ENCODE measurements around the gene KAT8. TPM values are rescaled to one million over a fixed set of nuclear protein-coding genes. Genes with fewer than 3 reads are reported as not detected.
A peak's percentile ranks its signal among the peaks of the same experiment; 100 is the strongest.

The KAT8 gene
- total and polyA plus RNA-seq, 9 of the 15 experiments (the other 6 are each of a cell fraction or from before 2014, with no cell fraction given) = 10.0 to 98.5 (median 76.4) TPM

DNA sequence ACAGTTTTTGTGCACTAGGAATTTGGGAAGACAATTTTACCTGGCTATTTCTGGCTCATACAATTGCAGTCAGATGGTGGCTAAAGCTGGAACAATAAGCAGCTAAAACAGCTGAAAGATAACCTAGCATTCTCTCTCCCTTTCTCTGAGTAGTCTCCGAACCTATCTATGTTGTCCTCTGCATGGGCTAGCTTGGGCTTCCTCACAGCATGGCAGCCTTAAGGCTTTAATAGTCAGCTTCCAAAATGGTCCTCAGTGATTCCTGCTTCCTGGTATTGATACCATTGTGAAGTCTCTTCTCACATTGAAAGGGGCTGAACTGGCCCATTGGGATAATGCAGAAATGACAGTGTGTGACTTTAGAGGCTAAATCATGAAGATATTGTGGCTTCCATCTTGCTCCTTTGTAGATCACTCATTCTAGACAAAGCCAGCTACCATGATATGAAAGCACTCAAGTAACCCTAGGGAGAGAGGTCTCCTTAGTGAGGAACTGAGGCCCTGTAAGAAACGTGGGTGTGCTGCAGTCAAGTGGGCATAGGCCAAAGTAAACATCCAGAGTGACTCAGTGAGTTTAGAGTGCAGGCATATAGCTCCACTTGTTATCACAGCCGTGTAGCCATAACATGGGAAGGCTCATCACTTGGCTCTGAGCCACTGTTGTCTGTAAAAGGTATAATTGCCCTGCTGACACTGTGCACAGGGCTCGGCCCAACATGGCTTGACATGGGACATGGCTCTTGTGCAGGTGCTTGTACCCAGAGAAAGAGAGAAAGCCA is 17.4 kb upstream of the KAT8 start (continued):
- TF ChIP-seq SLC30A9 (CRISPR knock-in tag; IDR thresholded peaks at IDR 0.05) (no peak), NFYB (IDR thresholded peaks at IDR 0.05; ENCODE audit: extremely low read depth, insufficient read length) (no peak), EP400 (IDR thresholded peaks at IDR 0.05) (peak; percentile 14; the same call in 1 of the 2 replicates), SP1 (CRISPR knock-in tag; IDR thresholded peaks at IDR 0.05) (no peak), FOXA3 (CRISPR knock-in tag; conservative IDR thresholded peaks at IDR 0.05 in 1 of 2, IDR thresholded peaks at IDR 0.05 in 1 of 2) (peak; percentile 71 to 93), ZNF699 (CRISPR knock-in tag; IDR thresholded peaks at IDR 0.05; ENCODE audit: insufficient replicate concordance) (no peak), PCBP1 (IDR thresholded peaks at IDR 0.05; ENCODE audit: low read depth, low read length, poor library complexity, severe bottlenecking) (no peak), EGR1 (conservative IDR thresholded peaks at IDR 0.05) (peak; percentile 89), FOXK2 (conservative IDR thresholded peaks at IDR 0.05 in 1 of 2, IDR thresholded peaks at IDR 0.05 in 1 of 2; ENCODE audit: low read depth in 2 of 2) (peak; percentile 21 to 55; a peak in 2 of 4 replicates), ZNF232 (CRISPR knock-in tag; IDR thresholded peaks at IDR 0.05) (no peak), U2AF2 (optimal IDR thresholded peaks at IDR 0.05; ENCODE audit: low read depth, low read length) (no peak), SRSF1 (IDR thresholded peaks at IDR 0.05; ENCODE audit: low read depth, low read length) (no peak), CBFA2T3 (IDR thresholded peaks at IDR 0.05) (peak; percentile 44), SMAD4 (CRISPR knock-in tag; conservative IDR thresholded peaks at IDR 0.05) (peak; percentile 70), STAT5A (IDR thresholded peaks at IDR 0.05; ENCODE audit: borderline replicate concordance, low read length) (no peak), NFE2 (IDR thresholded peaks at IDR 0.05; ENCODE audit: low read depth) (peak; percentile 57; the same call in 1 of the 2 replicates), JUND (IDR thresholded peaks at IDR 0.05; ENCODE audit: borderline replicate concordance, low read depth, low read length) (peak; percentile 53; the same call in 1 of the 2 replicates), JUND (tag; IDR thresholded peaks at IDR 0.05; ENCODE audit: borderline replicate concordance, low read depth, low read length) (no peak), KDM1A (IDR thresholded peaks at IDR 0.05) (peak in 1 of 2 experiments; percentile 49; a peak in 1 of 4 replicates), MAFG (tag; conservative IDR thresholded peaks at IDR 0.05) (no peak), IRF2 (CRISPR knock-in tag; IDR thresholded peaks at IDR 0.05) (no peak)
- TF ChIP-seq, protein P1, sequence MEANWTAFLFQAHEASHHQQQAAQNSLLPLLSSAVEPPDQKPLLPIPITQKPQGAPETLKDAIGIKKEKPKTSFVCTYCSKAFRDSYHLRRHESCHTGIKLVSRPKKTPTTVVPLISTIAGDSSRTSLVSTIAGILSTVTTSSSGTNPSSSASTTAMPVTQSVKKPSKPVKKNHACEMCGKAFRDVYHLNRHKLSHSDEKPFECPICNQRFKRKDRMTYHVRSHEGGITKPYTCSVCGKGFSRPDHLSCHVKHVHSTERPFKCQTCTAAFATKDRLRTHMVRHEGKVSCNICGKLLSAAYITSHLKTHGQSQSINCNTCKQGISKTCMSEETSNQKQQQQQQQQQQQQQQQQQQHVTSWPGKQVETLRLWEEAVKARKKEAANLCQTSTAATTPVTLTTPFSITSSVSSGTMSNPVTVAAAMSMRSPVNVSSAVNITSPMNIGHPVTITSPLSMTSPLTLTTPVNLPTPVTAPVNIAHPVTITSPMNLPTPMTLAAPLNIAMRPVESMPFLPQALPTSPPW (CRISPR knock-in tag; IDR thresholded peaks at IDR 0.05) = no peak
- TF ChIP-seq, protein P2, sequence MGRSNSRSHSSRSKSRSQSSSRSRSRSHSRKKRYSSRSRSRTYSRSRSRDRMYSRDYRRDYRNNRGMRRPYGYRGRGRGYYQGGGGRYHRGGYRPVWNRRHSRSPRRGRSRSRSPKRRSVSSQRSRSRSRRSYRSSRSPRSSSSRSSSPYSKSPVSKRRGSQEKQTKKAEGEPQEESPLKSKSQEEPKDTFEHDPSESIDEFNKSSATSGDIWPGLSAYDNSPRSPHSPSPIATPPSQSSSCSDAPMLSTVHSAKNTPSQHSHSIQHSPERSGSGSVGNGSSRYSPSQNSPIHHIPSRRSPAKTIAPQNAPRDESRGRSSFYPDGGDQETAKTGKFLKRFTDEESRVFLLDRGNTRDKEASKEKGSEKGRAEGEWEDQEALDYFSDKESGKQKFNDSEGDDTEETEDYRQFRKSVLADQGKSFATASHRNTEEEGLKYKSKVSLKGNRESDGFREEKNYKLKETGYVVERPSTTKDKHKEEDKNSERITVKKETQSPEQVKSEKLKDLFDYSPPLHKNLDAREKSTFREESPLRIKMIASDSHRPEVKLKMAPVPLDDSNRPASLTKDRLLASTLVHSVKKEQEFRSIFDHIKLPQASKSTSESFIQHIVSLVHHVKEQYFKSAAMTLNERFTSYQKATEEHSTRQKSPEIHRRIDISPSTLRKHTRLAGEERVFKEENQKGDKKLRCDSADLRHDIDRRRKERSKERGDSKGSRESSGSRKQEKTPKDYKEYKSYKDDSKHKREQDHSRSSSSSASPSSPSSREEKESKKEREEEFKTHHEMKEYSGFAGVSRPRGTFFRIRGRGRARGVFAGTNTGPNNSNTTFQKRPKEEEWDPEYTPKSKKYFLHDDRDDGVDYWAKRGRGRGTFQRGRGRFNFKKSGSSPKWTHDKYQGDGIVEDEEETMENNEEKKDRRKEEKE (IDR thresholded peaks at IDR 0.05; ENCODE audit: borderline replicate concordance in 1 of 2, control insufficient read depth in 1 of 2, low read depth in 2 of 2, low read length in 1 of 2) = no peak
